Measurements from ENCODE around the gene RUFY2.
A peak's percentile ranks its signal among the peaks of the same experiment; 100 is the strongest.

RUFY2 gene

DNA sequence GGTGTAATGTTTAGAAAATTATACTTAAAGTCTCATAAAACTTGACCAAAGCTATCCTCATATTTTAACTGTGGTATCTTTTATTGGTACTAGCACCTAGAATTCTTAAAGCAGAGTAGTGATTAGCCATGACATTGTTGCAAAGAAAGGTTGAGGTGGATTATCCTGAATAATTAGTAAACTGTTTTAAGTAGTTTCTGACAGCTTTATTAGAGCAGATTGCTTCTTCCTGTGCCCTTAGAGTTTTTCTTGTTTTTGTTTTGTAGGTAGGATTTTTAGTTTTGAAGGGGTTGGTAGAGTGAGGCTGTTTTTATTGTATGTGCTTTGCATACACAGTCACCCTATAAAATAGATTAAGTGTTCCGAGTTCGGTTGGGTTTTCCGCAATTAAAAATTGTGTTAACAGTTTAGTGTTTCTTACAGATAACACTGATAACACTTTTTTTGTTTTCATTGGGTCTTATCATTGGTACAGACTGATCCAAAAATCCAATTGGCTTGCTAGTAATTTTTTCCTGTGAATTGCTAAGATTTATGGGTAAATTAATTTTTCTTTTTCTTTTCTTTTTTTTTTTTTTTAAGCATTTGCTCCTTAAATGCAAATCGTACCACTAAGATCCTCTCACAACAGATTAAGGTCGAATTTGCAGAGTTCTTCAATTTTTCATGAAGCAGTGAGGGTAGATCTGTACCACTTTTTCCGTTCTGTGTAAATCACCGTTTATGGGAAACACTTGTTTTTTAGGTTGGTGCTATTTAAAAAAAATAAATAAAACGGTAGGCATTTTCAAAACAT lies 72.2 kb downstream of the RUFY2 start:
- peaks cover 58% of the 10 kb centered on the region for H4K20me1 ChIP-seq (ENCODE audit: insufficient read depth, low read length)
- peak overlapping the region; percentile 100 for H3K4me3 ChIP-seq (ENCODE audit: low read length)
- H3K9me3 ChIP-seq (ENCODE audit: insufficient read depth, low read length), result no peaks in the 10 kb centered on the region
- peaks cover 87% of the 10 kb centered on the region for H3K79me2 ChIP-seq (ENCODE audit: low read length)
- H3K4me2 ChIP-seq (ENCODE audit: low read length), result peak overlapping the region; percentile 85
- peak overlapping the region; percentile 99 for H3K9ac ChIP-seq (ENCODE audit: low read length)
- H3K27me3 ChIP-seq (ENCODE audit: low read depth, low read length), result no peaks in the 10 kb centered on the region
- no peak overlapping the region for H3K27ac ChIP-seq (ENCODE audit: low read length)
- peaks cover 35% of the 10 kb centered on the region for H3K4me1 ChIP-seq (ENCODE audit: low read length)
- H3K36me3 ChIP-seq (replicated peaks; ENCODE audit: low read depth, low read length), result peaks cover 26% of the 10 kb centered on the region
- no peak overlapping the region for H2AFZ ChIP-seq (ENCODE audit: low read depth, low read length)
- no peak for TF ChIP-seq CTCF (IDR thresholded peaks at IDR 0.05; ENCODE audit: low read depth, low read length)
- TF ChIP-seq EZH2phosphoT487 (IDR thresholded peaks at IDR 0.05; ENCODE audit: low read depth), result no peak

DNA sequence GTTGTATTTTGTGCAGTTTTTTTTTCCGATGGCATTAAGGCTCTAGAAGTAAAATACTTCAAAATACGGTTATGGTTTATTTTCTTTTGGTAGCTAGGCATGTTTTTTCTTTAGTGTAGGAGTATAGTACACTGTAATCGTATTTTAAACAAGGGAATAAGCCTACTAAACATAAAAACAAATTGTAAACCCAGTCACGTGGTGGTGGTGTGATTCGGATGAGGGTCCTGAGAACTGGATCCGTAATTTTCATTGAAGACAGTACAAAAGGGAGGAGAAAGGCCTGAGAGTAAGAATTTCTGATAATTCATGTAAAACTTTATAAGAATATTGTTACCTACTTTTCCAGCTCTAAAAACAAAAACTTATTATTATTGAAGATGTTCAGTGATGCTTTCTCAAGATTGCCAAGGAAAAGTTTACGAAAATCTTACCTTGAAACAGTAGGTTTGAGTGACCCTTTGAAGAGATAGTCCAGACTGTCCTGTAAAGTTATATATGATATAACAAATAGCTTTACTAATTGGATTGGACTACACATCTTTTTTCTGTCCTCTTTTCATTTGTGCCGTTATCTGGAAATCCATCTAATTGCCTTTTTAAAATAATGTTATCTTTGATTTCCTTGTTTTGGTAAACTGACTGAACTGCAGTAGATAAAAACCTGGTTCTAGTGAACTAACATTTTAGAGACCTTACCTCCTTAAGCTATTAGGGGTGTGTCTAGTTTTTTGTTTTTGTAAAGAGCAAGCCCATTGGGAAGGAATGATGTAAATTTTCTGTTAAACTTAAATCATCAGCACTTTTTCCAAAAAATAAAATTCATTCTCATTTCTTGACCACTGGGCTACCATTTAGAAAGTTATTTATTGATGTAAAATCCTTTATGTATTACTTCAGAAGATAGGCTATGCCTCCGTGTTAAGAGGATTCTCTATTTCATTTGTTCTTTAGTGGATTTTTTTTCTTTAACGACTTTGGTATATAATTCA lies 73.3 kb downstream of the RUFY2 start:
- peaks cover 21% of the 10 kb centered on the region for H3K36me3 ChIP-seq (replicated peaks; ENCODE audit: low read depth, low read length)
- no peak for TF ChIP-seq EZH2phosphoT487 (IDR thresholded peaks at IDR 0.05; ENCODE audit: low read depth)
- TF ChIP-seq CTCF (IDR thresholded peaks at IDR 0.05; ENCODE audit: low read depth, low read length), result no peak

GRCh38 chr10:68333058-68333395 lies 74.0 kb downstream of the RUFY2 start:
- Histone ChIP-seq H3K4me2 (ENCODE audit: low read length) (peak overlapping the region; percentile 85), H3K9me3 (ENCODE audit: insufficient read depth, low read length) (no peaks in the 10 kb centered on the region), H3K4me1 (ENCODE audit: low read length) (peaks cover 35% of the 10 kb centered on the region), H3K9ac (ENCODE audit: low read length) (peak overlapping the region; percentile 99), H3K36me3 (replicated peaks; ENCODE audit: low read depth, low read length) (peaks cover 14% of the 10 kb centered on the region), H3K4me3 (ENCODE audit: low read length) (peak overlapping the region; percentile 100), H3K79me2 (ENCODE audit: low read length) (peaks cover 68% of the 10 kb centered on the region), H3K27ac (ENCODE audit: low read length) (peak overlapping the region; percentile 90), H3K27me3 (ENCODE audit: low read depth, low read length) (no peaks in the 10 kb centered on the region), H2AFZ (ENCODE audit: low read depth, low read length) (no peak overlapping the region), H4K20me1 (ENCODE audit: insufficient read depth, low read length) (peaks cover 52% of the 10 kb centered on the region)
- TF ChIP-seq EZH2phosphoT487 (IDR thresholded peaks at IDR 0.05; ENCODE audit: low read depth), result no peak
- TF ChIP-seq CTCF (IDR thresholded peaks at IDR 0.05; ENCODE audit: low read depth, low read length), result no peak

More for the DNA sequence above, 73.3 kb downstream of the RUFY2 start:
- Histone ChIP-seq H3K9ac (ENCODE audit: low read length) (peak overlapping the region; percentile 99), H3K27ac (ENCODE audit: low read length) (peak overlapping the region; percentile 90), H3K4me3 (ENCODE audit: low read length) (peak overlapping the region; percentile 100), H3K27me3 (ENCODE audit: low read depth, low read length) (no peaks in the 10 kb centered on the region), H3K79me2 (ENCODE audit: low read length) (peaks cover 75% of the 10 kb centered on the region), H3K4me2 (ENCODE audit: low read length) (peak overlapping the region; percentile 85), H3K9me3 (ENCODE audit: insufficient read depth, low read length) (no peaks in the 10 kb centered on the region), H4K20me1 (ENCODE audit: insufficient read depth, low read length) (peaks cover 58% of the 10 kb centered on the region), H3K4me1 (ENCODE audit: low read length) (peaks cover 35% of the 10 kb centered on the region), H2AFZ (ENCODE audit: low read depth, low read length) (no peak overlapping the region)
